Adipocyte (in vitro differentiated cells): ENCODE results near the gene BRICD5.
"Not testable (repeated sequence)": the region's sequence is repeated elsewhere in the genome, so short reads cannot be mapped to it uniquely, and the experiment has no call there.

Source experiments
- DNase-seq: peaks from one replicate; pipeline ENCODE4 v3.0.0-alpha.2; 2015; ENCODE audit warnings: low read depth
- H3K27me3 ChIP-seq: replicated peaks from 2 replicates; pipeline ENCODE4 v1.7.0; 2013; ENCODE audit warnings: mild to moderate bottlenecking, low read length, moderate library complexity; ENCODE audit not compliant: control insufficient read depth, insufficient read depth
- H3K36me3 ChIP-seq: 2 replicates; pipeline ENCODE4 v1.7.0; 2013; ENCODE audit warnings: low read length, mild to moderate bottlenecking, moderate library complexity; ENCODE audit not compliant: control insufficient read depth, insufficient read depth, severe bottlenecking
- H3K4me1 ChIP-seq: 2 replicates; pipeline ENCODE4 v1.7.0; 2013; ENCODE audit warnings: mild to moderate bottlenecking, low read length, moderate library complexity; ENCODE audit not compliant: control insufficient read depth, insufficient read depth
- H3K4me3 ChIP-seq: 2 replicates; pipeline ENCODE4 v1.7.0; 2013; ENCODE audit warnings: mild to moderate bottlenecking, low read length, moderate library complexity
- H3K9ac ChIP-seq: 2 replicates; pipeline ENCODE4 v1.7.0; 2013; ENCODE audit warnings: mild to moderate bottlenecking, low read length, moderate library complexity
- H3K9me3 ChIP-seq: 2 replicates; pipeline ENCODE4 v1.7.0; 2013; ENCODE audit warnings: mild to moderate bottlenecking, low read length, moderate library complexity; ENCODE audit not compliant: control insufficient read depth

BRICD5 gene

DNA sequence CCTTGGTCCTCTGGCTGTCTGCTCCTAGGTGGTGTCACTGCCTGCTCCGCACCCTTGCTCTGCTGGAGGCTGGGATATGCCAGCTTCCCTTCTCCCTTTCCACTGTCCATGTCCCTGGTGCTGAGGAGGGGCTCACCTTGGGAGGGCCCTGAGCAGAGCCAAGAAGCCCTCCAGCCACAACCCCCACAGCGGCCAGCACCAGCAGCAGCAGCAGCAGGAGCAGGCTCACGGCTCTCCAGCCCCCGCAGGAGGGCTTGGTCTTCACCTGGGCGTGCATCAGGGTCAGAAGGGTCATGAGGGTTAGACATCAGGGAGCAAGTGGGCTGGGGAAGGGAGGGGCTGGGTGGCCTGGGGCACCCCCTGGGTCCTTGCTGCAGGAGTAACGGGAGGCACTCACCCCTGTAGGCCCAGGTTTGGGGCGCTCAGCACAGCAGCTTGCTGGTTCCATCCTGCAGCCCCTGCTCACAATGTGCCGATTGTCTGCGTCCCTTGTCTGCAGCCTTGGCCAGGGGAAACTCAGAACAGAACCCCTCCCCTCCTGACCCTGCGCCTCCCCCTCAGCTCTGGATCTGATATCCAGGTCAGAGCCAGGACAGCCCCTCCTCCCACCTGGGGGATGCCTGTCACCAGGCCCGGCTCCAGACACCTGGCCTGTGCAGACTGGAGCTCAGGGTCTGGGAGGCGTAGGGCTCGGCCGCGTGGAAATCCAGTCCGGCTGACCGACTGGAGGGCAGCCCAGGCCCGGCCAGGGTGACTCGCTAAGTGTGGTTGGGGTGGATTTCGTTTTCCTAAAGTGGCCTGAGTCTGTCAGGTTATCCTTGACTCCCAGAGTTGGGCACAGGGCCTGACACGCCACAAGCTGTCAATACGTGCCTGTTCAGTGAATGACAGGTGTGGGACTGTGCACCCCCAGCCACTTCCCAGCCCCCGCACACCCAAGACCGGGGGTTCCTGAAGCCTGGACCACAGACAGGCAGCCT, at the start of gene BRICD5:
Gene BRICD5 (minus strand): TSS at position 478 of the 980 bp plus-strand sequence. CDS start 30 bp downstream, at position 448.
- Histone ChIP-seq H3K4me3 (no peak within 1 kb of the TSS), H3K9ac (peak within 1 kb of the TSS; percentile 48), H3K4me1 (peaks cover 34% of the 10 kb centered on the region), H3K36me3 (peaks cover 26% of the 10 kb centered on the region), H3K27me3 (no peaks in the 10 kb centered on the region), H3K9me3 (no peaks in the 10 kb centered on the region)
- no peak for DNase-seq

DNA sequence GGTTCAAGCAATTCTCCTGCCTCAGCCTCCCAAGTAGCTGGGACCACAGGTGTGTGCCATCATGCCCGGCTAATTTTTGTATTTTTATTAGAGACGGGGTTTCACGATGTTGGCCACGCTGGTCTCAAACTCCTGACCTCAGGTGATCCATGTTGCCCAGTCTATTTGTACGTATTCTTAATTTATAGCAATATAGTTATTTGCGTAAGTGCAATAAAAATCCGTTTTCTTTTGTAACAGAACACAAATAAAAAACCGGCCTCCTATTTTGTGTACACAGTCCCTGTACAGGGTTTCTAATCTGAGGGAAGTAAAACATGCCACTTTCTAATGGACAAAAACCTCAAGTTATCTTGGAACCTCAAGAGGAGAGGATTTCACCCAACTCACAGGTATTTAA, 49.6 kb upstream of the BRICD5 start:
- H3K4me1 ChIP-seq = no peaks in the 10 kb centered on the region
- H3K4me3 ChIP-seq = no peak overlapping the region
- H3K36me3 ChIP-seq = peaks cover 90% of the 10 kb centered on the region
- no peak for DNase-seq
- no peaks in the 10 kb centered on the region for H3K9me3 ChIP-seq
- no peaks in the 10 kb centered on the region for H3K27me3 ChIP-seq
- no peak overlapping the region for H3K9ac ChIP-seq

DNA sequence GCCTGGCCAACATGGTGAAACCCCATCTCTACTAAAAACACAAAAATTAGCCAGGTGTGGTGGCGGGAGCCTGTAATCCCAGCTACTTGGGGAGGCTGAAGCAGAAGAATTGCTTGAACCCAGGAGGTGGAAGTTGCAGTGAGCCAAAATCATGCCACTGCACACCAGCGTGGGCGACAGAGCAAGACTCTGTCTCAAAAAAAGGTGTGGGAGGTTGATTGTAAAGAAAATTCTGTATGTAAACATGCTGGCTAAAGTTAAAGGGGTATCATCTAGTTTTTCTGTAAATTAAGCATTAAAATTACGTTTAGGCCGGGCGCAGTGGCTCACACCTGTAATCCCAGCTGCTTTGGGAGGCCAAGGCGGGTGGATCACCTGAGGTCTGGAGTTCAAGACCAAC, 47.9 kb upstream of the BRICD5 start:
- H3K4me3 ChIP-seq, H3K9ac ChIP-seq, H3K9me3 ChIP-seq, H3K27me3 ChIP-seq, H3K4me1 ChIP-seq, DNase-seq: not testable (repeated sequence)
- peaks cover 99% of the 10 kb centered on the region for H3K36me3 ChIP-seq

DNA sequence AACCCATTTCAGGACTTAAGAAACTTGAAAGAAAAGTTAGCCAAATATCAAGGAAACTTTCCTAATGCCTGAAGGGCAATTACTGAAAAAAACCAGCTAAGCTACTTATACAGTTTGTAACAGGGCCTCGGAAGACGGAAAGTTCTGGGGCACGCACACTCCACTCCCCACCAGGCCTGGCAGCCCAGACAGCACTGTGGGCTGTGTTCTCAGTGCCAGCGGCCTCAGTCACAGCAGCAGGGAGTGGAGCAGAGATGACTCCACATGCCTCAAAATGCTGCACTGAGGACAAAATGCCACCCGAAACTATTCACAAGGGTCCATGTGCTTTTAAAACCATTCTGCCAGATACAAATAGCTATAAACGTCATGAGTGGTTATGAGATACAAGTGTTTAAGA, 47.1 kb upstream of the BRICD5 start:
- no peak overlapping the region for H3K4me3 ChIP-seq
- H3K9me3 ChIP-seq = no peaks in the 10 kb centered on the region
- no peak for DNase-seq
- no peaks in the 10 kb centered on the region for H3K4me1 ChIP-seq
- no peaks in the 10 kb centered on the region for H3K27me3 ChIP-seq
- peaks cover 99% of the 10 kb centered on the region for H3K36me3 ChIP-seq
- H3K9ac ChIP-seq = no peak overlapping the region

DNA sequence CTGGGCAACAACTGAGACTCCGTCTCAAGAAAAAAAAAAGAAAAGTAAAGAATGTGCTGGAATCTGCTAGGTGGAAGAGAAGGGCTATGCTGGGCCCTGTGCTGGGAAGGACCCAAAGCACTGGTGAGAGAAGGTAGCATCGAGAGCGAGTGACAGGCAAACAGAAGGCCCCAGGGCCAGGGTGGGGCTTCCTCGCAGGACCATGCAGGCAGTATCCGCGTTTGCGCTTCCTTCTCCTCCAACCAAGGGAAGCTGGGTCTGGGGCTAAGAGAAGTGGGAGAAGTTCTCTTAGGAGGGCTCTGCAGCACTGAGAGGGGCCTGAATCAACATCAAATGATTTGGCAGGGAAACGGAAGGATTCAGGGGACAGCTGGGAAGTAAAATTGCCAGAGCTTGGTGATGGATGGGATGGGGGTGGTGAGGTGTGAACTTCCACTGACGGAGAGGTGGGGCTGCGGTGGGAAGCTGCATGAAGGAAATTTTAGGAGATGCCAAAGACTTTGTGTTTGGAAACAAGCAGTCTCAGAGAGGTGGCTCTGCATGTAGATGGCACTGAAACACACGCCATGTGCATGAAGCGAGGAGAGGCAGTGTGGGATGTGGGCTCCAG, 46.0 kb upstream of the BRICD5 start:
- no peaks in the 10 kb centered on the region for H3K9me3 ChIP-seq
- no peak for DNase-seq
- no peak overlapping the region for H3K4me3 ChIP-seq

DNA sequence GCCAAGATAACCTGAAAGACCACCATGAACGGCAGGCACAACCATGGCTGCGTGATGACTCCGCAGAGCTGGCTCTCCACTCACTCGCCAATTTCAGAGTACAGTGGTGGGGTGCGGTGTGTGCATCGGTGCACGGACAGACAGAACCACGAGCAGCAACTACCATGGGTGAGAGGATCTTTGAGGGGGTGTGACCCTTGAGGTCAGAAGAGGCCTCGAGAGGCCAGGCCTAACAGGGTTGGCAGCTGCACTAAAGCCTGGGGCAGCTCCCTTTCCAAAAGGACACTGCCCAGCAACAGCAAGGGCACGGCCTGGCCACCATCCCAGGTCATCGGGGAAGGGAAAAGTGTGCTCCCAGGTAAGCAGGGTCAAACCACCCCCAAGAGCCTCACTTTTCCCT, 42.6 kb upstream of the BRICD5 start:
- Histone ChIP-seq H3K4me3 (no peak overlapping the region), H3K27me3 (no peaks in the 10 kb centered on the region), H3K36me3 (peaks cover 63% of the 10 kb centered on the region), H3K9me3 (no peaks in the 10 kb centered on the region), H3K4me1 (peaks cover 12% of the 10 kb centered on the region), H3K9ac (no peak overlapping the region)
- DNase-seq = no peak

More for the DNA sequence above, 46.0 kb upstream of the BRICD5 start:
- peaks cover 8% of the 10 kb centered on the region for H3K4me1 ChIP-seq
- no peaks in the 10 kb centered on the region for H3K27me3 ChIP-seq
- H3K9ac ChIP-seq = no peak overlapping the region
- peaks cover 95% of the 10 kb centered on the region for H3K36me3 ChIP-seq

DNA sequence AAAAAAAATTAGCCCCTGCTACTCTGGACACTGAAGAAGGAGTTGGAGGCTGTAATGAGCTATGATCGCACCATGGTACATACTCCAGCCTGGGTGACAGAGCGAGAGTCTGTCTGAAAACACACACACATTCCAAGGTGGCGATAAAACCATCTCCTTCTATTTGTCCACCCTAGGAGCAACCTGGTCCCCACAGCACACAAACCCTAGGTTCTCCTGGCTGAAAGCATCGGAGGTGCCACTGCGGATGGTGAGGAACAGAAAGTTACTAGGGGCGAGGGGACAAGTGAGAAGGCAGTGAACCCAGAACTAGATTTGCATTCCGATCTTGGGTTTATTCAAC, 42.1 kb upstream of the BRICD5 start:
- H3K4me3 ChIP-seq = no peak overlapping the region
- no peak overlapping the region for H3K9ac ChIP-seq
- H3K36me3 ChIP-seq = peaks cover 58% of the 10 kb centered on the region
- peaks cover 12% of the 10 kb centered on the region for H3K4me1 ChIP-seq
- no peaks in the 10 kb centered on the region for H3K9me3 ChIP-seq
- no peaks in the 10 kb centered on the region for H3K27me3 ChIP-seq
- no peak for DNase-seq

DNA sequence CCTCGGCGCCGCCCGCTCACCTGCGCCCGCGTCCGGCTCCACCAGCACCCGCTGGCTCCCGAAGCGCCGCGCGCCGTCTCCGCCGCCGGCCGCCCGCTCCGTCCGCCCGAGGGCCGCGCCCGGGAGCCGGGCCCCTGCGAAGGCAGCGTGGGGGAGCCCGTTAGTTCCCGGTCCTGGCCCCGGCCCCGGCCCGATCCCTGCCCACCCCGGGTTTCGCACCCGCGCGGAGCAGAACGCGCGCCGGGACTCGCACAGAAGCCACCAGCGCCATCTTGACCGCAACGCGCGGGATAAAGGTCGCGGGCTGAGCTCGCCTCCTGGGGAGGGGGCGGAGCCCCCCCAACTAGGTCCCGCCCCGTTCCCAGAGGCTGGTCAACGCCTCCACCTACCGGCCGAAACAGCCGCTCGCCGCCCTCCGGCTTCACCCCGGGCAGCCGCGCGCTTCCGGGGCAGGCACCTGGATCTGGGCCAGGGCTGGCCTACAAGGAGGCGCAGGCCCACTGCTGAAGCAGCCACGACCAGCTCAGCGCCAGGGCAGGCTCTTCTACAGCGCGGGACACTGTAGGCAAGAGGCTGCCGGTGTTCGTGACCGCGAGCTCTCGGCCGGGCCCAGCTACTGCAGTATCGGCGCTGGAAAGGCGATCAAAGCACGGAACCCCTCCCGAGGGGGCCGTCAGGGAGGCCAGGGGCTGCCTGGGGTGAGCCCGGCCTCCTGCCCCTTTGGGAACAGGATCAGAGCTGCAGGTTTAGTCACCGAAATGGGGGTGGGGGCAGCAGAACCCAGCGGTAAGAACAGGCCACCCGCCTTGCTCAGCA, 40.8 kb upstream of the BRICD5 start, which contains the start of gene ECI1:
Gene ECI1 (minus strand): TSS at position 292 of the 816 bp plus-strand sequence. CDS start 21 bp downstream, at position 271.
- Histone ChIP-seq H3K36me3 (peaks cover 49% of the 10 kb centered on the region), H3K9me3 (no peaks in the 10 kb centered on the region), H3K4me1 (peaks cover 12% of the 10 kb centered on the region), H3K4me3 (peak within 1 kb of the TSS; percentile 87), H3K9ac (peak within 1 kb of the TSS; percentile 88), H3K27me3 (no peaks in the 10 kb centered on the region)
- DNase-seq = peak; percentile 98

DNA sequence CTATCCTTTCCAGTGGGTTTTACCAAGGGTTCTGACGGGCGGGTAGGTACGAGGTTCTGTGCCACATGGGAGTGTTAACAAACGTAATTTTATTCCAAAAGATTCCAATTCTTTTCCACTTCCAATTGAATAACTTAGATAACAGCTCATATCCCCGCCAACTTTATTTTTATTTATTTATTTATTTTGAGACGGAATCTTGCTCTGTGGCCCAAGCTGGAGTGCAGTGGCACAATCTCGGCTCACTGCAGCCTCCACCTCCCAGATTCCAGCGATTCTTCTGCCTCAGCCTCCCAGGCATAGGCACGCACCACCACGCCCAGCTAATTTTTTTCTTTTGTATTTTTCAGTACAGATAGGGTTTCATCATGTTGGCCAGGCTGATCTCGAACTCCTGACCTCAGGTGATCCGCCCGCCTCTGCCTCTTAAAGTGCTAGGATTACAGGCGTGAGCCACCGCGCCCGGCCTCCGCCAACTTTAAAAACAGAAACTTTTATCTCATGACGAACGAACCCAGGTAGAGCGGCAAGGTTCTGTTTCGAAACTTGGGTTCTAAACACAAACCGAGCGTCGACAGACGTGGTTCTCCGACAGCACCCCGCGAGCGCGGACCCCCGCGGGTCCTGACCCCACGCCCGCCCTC, 40.1 kb upstream of the BRICD5 start:
- DNase-seq = peak; percentile 53
- peaks cover 49% of the 10 kb centered on the region for H3K36me3 ChIP-seq
- H3K4me3 ChIP-seq = peak overlapping the region; percentile 87
- H3K9me3 ChIP-seq = no peaks in the 10 kb centered on the region
- peak overlapping the region; percentile 88 for H3K9ac ChIP-seq
- peaks cover 12% of the 10 kb centered on the region for H3K4me1 ChIP-seq
- H3K27me3 ChIP-seq = no peaks in the 10 kb centered on the region

DNA sequence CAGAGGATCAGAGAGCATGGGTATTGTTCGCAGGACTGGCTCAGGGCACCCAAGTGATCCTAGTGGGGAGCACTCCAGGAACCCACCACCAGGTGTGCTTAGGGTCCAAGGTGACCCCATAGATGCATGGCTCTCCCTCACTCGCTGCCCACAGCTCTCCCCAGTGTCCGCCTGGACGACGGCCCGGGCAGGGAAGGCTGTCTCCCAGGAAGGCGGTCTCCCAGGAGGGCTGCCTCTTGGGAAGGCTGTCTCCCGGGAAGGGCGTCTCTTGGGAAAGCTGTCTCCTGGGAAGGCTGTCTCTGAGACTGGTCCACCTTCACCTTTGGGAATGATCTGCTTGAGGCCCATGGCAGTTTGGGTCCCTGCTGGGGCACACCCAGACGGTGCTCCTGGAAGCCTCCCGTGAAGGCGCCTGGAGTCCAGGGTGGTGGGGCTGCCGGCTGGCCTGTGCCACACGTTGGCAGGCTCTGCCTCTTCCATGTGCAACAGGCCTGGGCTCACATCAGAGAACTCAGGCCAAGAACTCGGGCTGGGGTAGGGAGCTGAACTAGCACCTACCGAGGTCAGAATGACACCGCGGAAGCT, 35.7 kb upstream of the BRICD5 start:
- H3K4me3 ChIP-seq = no peak overlapping the region
- H3K27me3 ChIP-seq = no peaks in the 10 kb centered on the region
- H3K9me3 ChIP-seq = no peaks in the 10 kb centered on the region
- no peak for DNase-seq
- H3K9ac ChIP-seq = no peak overlapping the region
- peaks cover 3% of the 10 kb centered on the region for H3K4me1 ChIP-seq
- peaks cover 49% of the 10 kb centered on the region for H3K36me3 ChIP-seq
